Measurements from ENCODE around the gene WBP1L.
"Not testable (repeated sequence)": the region's sequence is repeated elsewhere in the genome, so short reads cannot be mapped to it uniquely, and the experiment has no call there.

Gene WBP1L

DNA sequence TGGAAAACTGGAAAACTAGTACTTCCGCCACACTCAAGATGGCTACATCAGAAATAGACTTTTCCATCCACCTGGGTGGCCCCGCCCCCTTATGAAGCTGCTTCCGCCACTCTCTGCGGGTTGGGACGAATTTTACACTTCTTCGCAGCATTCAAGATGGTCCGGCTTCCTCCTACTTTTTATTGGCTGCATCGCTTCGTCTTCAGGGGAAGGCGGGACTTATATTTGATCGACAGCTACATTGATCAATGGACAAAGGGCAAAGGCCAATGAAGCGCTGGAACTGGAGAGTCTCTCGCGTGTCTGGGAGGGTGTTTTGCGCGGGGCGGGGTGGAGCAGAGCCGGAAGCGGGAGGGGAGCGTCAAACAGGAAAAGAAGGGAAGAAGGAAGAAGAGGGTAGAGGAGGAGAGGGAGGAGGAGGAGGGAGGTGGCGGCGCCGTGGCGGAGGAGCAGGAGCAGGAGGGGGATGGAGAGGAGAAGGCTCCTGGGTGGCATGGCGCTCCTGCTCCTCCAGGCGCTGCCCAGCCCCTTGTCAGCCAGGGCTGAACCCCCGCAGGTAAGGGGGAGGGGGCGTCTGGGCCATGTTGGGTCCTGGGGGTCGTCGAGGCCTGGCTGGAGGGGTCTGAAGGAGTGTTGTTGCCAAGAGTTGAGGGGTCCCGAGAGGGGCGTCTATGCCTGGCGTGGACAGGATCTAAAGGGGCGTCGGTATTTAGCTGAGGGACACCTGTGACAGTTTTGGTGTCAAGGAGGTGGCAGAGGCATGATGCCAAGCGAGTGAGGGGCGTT lies at the start of gene WBP1L:
Gene WBP1L, plus strand, starts transcription at position 361 of the 786 bp plus-strand sequence. Its CDS starts 106 bp downstream, at position 467.
- DNase-seq, result peak; percentile 98

DNA sequence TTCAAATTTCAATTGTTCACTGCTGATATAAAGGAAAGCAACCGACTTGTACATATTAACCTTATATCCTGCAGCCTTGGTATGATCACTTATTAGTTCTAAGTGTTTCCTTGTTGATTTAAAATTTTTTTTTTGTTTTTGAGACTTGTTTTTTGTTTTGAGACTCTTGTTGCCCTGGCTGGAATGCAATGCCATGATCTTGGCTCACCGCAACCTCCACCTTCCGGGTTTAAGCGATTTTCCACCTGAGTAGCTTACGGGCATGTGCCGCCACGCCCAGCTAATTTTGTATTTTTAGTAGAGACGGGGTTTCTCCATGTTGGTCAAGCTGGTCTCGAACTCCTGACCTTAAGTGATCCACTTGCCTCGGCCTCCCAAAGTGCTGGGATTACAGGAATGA lies 48.3 kb upstream of the WBP1L start:
- DNase-seq, result not testable (repeated sequence)

DNA sequence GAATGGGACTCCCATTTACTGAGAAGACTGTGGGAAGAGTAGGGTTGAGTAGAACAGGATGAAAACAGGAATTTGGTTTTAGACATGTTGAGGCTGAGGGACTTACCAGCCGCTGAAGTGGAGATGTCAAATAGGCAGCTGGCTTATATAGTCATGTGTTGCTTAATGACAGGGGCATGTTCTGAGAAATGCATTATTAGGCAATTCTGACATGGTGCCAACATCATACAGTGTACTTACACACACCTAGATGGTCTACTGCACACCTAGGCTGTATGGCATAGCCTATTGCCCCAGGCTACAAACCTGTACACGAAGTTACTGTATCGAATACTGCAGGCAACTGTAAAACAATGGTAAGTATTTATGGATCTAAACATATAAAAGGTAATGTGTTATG lies 47.0 kb upstream of the WBP1L start:
- no peak for DNase-seq

DNA sequence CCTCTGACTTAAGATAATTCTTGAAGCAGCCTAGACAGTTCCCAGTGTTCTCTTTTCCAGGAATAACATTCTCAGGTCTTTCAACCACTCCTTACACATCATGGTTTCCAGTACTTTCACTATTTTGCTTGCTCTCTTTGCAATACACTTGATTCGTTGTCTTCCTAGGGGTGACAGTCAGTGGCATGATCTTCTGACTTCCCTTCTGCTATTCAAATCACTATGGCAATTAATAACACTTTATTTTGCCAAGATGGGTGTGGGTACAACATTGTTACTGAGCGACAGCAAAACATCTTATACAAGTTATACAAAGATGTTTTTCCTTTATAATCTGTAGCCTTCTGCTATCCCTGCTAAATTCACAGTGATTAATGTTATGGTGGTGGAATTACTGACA lies 44.9 kb upstream of the WBP1L start:
- no peak for DNase-seq

DNA sequence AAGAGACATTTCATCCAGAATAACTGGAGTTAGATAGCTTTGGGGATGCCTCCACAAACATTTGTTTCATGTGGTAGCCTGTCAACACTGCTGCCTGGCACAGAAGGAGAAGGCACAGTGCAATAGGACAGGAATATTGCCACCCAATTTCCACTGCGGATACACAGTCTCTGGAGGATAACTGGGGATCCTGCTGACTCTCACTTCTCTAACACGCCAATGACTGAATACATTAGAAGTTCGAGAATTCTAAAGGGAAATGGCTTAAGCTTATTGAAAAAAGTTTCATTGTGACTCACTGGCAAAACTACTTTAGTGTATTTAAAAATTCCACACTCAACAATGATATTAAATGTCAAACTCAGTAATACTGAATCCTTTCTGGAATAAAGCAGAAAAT lies 42.5 kb upstream of the WBP1L start:
- no peak for DNase-seq

DNA sequence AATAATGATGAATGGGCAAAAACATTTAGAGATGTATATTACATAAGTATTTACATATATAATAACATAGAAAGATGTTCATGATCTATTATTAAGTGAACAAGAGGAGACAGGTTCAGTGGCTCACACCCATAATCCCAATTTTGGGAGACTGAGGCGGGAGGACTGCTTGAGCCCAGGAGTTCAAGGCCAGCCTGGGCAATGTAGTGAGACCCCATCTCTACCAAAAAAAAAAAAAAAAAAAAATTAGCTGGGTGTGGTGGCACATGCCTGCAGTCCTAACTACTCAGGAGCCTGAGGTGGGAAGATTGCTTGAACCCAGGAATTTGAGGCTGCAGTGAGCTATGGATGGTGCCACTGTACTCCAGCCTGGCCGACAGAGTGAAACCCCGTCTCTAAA lies 42.0 kb upstream of the WBP1L start:
- no peak for DNase-seq

DNA sequence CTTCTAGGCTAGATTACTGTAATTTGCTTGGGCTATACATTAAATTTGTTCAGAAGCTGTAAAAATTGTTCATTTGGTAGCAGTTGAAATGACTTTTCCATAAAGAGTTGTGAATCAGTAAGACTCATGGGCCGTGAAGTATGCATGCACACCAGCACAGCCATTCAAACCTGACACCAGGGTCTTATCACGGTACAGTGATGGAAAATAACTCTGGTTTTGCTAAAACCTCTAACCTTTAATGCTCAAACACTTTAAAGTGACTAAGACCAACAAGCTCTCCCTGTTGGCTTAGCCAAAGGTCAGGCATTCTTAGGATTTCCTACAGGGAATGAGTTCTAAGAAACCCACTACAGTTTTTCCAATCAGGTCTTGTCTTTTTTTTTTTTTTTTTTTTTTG lies 41.0 kb upstream of the WBP1L start:
- no peak for DNase-seq

DNA sequence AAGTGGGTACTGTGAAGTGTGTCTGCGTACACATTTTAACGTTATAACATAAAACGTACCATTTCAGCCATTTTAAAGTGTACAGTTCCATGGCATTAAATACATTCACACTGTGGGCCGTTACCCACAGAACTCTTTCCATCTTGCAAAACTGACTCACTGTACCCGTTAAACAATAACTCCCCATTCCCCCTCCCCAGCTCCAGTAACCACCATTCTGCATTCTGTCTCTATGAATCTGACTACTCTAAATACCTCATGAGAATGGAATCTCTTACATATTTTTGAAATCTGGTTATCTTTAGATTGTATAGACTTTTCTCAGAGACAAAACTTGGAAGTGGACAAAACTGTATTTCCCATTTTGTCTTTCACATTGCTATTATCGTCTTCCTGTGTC lies 38.8 kb upstream of the WBP1L start:
- DNase-seq, result no peak

DNA sequence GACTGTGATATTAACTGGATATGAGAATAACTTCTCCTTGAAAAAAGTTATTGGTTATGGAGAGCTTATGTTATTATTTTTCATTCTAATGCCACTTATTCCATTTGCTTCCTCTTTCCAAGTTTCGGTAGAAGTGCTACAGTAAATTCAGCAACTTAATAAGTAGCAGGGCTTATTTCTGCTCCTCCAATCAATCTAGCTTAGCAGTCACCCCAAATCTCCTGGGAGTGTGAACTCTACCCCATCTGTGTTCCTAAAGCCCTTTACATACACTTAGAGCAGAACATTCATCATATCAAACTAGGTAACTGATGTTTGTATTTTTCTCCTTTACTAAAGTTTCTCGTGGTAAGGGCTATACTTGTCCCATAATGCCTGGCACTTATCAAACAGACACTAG lies 38.2 kb upstream of the WBP1L start:
- DNase-seq, result no peak

DNA sequence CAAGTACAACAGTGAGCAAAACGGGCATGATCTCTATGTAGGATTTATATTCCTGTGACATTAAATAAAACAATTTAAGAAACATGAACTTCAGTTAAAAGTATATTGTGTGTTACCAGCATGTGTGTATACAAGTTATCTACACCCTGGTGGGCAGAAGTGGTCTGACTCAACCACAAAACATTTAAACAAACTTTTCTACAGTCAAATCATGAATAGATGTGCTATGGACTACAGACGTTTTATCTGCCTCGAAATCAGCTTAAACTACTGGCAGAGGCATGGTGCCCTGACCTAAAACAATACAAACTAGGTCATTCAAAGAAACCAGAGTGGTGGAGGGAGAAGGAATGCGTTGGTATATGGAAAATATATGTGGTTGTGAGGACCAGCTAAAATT lies 33.1 kb upstream of the WBP1L start:
- no peak for DNase-seq

DNA sequence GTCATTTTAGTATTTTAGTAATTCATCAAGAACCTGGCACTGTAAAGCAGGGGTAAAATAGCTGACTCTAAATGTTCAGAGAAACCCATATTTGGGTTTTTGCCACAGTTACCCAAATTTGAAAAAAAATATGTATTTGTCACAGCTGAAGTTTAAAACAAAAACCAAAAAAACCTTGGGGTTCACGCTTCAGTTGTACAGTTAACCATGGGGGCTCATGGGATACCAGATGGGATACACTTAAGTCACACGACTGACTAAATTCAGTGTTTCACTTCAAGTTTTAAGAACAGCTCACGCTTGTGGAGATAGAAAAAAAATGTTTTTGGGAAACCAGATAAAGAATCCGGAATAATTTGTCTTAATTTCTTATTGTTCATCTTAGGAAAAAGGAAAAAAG lies 31.7 kb upstream of the WBP1L start:
- DNase-seq, result no peak

DNA sequence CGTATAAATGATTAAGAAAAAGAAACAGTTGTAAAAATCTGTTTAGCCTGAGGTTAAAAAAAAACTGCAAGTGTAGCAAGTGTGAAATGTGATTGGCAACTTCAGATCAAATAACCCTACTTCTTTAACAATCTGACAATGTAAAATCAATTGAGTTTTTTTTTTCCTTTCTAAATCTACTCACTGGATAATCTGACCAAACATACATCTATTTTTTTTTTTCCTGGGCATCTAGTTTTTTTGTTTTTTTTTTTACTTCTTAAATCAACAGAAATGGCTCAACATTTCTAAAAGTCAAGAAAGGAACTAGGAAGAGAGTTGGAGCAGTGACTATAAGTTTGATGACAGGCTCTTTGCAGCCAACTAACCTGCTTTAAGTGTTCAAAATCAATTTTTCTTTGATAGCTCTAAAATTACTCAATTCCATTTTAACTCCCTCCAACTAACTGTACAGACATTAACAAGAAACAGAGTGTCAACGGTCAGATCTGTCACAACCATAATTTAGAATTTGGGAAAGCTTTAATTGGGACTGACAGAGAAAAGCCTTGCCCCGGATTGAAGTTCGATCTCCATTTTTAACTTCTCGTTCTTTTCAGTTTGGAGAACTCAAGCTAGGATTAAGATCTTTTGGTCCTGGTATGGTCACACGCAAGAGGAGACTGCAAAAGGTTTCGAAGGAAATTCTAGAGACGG lies 30.8 kb upstream of the WBP1L start:
- DNase-seq, result no peak

DNA sequence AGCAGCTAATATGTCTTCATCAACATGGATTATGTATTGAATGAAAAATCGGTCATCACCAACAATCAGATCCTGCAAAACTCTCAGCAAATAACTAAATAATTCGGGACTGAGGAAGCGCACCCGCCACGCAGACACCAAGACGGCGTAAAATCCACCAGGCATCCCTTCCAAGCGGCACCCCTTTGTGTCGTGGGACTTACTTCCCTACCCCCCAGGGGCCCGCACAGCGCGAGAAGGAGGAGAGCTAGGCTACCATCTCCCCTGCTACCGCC lies 30.3 kb upstream of the WBP1L start:
- no peak for DNase-seq

DNA sequence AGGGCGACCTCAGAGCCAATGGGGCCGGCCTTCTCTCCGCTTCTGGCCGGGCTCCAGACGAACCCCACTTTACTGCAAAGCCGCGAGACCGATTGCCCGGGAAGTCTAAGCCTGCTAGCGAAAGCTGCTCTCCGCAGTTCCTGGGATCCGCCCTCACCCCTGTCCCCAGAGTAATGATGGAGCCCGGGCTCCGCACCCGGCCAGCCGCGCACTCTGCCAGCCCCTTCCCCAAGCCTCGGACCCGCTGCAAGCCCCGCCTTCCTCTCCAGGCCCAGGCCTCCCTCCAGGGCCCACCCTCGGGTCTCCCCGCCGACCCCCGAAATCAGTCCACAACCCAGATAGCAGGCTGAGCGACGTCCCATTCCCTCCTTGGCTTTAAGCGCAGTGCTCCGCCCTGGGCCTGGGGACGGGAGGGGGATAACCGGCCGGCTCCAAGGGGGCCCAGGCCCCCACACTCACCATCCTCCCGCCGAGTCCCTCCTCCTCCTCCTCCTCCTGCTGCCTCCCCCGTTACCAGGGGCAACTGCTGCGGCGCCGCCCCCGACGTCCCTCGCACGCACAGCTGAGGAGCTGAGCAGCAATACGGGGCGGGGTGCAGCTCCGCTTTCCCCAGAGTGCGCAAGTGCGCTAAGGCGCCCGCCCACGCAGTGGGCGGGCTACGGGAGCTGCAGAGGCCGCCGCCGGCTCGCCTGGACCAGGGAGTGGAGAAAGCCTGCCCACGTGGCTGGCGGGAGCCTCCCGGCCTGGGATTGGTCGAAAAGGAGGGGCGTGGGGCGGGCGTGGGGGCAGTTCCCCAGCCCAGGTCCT lies 29.7 kb upstream of the WBP1L start, which contains the start of gene ARL3:
Gene ARL3, minus strand, starts transcription at position 584 of the 807 bp plus-strand sequence. Its CDS starts 122 bp downstream, at position 462.
- DNase-seq, result peak; percentile 92

DNA sequence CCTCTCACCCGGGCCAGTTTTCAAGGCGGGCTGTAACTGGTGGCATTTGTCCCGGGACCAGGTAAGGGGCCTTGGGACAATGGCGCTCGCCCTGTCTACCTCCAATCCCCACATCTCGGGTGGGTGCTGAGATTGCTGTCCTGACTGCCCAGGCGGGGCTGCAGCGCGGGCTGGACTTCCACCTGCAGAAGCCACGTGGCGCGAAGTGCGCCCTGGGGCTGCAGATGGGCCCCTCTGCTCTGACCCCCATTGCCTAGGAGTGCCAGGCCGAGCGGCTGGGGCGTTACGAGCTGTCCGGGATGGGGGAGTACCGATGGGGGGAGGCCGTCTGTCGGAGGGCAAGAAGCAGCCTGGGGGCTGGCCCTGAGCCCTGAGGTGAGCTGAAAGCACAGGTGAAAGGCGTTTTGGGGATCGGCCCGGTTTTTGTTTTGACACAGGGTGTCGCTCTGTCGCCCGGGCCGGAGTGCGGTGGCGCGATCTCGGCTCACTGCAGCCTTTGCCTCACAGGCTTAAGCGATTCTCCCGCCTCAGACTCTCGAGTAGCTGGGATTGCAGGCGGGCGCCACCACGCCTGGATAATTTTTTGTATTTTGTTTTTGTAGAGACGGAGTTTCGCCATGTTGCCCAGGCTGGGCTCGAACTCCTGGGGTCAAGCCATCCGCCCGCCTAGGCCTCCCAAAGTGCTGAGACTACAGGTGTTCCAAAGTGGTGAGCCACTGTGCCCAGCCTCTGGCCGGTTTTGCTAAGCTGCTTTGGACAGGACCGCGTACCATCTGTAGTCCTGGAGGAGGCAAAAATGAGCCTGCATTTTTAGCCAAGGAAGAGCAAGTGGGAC lies 28.9 kb upstream of the WBP1L start, which contains the start of gene SFXN2:
Gene SFXN2, plus strand, starts transcription at position 16 of the 835 bp plus-strand sequence. CDS start 12,001 bp downstream, outside the sequence.
- peak; percentile 31 for DNase-seq

DNA sequence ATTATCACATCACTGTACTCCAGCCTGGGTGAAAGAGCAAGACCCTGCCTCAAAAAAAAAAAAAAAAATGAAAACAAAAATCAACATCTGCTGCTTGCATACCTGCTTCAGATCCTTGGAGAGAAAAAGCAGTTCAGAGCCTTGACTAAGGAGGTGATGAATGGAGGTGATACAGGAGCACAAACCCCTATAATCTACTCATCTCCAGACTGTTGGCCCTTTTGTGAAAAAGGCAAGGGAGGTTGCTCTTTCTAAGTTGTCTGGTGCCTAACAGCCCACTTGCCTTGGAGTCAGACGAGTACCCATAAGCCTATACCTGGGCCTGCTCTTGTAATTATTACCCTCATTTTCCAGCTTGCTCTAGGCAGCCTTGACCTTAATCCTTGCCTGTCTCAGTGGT lies 27.9 kb upstream of the WBP1L start:
- DNase-seq, result no peak

DNA sequence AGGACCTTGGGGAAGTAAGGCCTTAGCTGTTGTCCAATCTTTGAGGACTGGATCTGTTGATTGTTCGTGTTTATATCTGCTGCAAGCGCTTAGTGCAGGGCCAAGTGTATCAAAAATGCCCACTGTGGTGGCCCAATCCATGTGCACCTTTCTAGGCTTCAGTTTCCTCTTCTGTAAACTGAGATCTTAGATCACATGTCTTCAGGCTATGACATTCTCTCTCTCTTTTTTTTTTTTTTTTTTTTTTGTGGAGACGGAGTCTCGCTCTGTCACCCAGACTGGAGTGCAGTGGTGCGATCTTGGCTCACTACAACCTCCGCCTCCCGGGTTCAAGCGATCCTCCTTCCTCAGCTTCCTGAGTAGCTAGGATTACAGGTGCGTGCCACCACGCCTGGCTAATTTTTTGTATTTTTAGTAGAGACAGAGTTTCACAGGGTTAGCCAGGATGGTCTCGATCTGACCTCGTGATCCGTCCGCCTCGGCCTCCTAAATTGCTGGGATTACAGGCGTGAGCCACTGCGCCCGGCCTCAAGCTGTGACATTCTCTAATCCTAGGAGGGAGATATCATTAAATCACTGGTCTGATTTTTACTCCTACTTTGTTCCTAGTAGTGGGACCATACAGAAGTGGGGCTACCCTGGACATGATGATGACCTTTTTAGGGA lies 26.7 kb upstream of the WBP1L start:
- not testable (repeated sequence) for DNase-seq

DNA sequence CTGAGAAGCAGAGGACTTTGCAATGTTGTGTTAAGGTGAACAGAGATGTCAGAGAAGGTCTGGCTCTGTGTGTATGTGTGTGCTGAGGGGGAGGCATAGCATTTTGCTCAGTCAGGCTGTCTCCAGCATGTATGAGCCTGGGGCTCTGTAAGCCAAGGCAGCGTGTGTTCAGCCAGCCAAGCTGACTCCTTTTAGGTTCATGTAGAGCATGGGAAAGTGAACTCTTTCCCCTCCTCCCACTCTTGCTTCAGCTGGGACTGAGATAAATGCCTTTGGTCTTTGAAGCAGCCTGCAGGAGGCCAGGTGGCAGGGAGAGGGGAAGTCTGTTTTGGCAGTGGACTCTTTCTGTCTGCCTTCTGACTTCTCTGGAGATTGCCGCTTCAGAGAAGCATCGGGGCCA lies 25.5 kb upstream of the WBP1L start:
- DNase-seq, result no peak

DNA sequence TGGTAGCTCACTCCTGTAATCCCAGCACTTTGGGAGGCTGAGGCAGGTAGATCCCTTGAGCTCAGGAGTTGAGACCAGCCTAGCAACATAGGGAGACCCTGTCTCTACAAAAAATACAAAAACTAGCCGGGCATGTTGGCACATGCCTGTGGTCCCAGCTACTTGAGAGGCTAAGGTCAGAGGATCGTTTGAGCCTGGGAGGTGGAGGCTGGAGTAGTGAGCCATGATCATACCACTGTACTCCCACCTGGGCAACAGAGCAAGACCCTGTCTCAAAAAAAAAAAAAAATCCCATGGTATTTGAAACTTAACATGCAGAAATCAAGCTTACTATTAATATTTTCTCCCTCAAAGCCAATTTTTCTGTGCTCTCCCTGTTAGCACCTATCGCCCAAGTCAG lies 23.4 kb upstream of the WBP1L start:
- DNase-seq, result no peak

DNA sequence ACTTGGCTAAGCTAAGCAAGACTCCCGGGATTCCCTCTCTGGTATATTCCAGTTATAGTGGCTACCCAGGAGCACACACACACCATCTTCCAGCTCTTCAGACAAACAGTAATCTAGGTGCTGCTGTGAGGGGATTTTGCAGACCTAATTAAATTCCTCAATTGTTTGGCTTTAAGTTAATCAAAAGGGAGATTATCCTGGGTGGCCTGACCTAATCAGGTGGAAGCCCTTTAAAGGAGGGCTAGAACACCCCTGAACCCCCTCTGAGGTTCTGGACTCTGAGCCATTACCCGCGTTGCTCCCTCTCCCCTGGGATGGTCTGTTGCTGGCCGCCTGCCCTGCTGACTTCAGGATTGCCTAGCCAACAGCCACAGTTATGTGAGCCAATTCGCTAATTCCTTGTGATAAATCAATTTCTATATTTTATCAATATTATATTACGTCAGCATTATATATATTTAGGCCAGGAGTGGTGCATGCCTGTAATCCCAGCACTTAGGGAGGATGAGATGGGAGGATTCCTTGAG lies 22.9 kb upstream of the WBP1L start:
- DNase-seq, result no peak

DNA sequence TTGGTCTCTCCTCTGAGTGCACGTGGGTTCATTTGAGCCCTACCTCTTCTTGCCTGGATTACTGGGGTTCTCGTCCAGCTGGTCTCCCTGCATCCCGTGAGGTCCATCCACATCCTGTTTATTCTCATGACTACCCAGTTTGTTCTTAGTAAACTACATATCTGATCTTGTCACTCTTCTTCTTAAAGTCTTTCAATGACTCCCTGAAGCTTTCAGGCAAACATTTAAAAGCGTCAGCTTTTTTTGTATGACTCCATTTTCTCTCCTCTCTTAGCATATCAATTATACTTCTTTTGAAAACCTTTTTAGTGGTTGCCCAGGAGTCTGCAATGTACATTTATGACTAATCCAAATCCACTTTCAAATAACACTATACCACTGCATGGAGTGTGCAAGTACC lies 21.8 kb upstream of the WBP1L start:
- DNase-seq, result no peak

DNA sequence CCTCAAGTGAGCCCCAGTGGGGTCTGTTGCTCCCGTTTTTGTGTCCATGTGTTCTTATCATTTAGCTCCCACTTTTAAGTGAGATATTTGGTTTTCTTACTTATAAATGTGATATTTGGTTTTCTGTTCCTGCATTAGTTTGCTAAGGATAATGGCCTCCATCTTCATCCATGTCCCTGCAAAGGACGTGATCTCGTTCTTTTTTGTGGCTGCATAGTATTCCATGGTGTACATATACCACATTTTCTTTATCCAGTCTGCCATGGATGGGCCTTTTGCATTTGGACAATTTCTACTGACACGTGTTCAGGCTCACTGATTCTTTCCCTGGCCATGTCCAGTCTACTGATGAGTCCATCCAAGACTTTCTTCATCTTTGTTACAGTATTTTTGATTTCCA lies 19.8 kb upstream of the WBP1L start:
- no peak for DNase-seq
